ENCODE data around the gene ITGA11.

The ITGA11 gene

GRCh38 chr15:68460166-68460565 is 28.2 kb upstream of the ITGA11 start:
- TF ChIP-seq ZFP3 (CRISPR knock-in tag; IDR thresholded peaks at IDR 0.05) (no peak), ISL1 (CRISPR knock-in tag; IDR thresholded peaks at IDR 0.05) (no peak), SNAI2 (CRISPR knock-in tag; IDR thresholded peaks at IDR 0.05) (no peak), CREB5 (CRISPR knock-in tag; IDR thresholded peaks at IDR 0.05; ENCODE audit: low read depth) (no peak), TOX (CRISPR knock-in tag; IDR thresholded peaks at IDR 0.05; ENCODE audit: borderline replicate concordance) (no peak), ZNF565 (CRISPR knock-in tag; conservative IDR thresholded peaks at IDR 0.05; ENCODE audit: low read depth) (no peak), ZNF8 (CRISPR knock-in tag; IDR thresholded peaks at IDR 0.05) (no peak), ARNTL (CRISPR knock-in tag; IDR thresholded peaks at IDR 0.05; ENCODE audit: borderline replicate concordance, low read depth) (no peak), ZNF70 (CRISPR knock-in tag; IDR thresholded peaks at IDR 0.05) (no peak), CSDC2 (CRISPR knock-in tag; IDR thresholded peaks at IDR 0.05) (no peak), CSRNP3 (CRISPR knock-in tag; IDR thresholded peaks at IDR 0.05) (no peak), ZC3H10 (CRISPR knock-in tag; IDR thresholded peaks at IDR 0.05) (no peak), GLIS3 (CRISPR knock-in tag; IDR thresholded peaks at IDR 0.05) (no peak)

GRCh38 chr15:68450192-68450591 is 18.2 kb upstream of the ITGA11 start:
- no peak for TF ChIP-seq OSR1 (CRISPR knock-in tag; IDR thresholded peaks at IDR 0.05)
- no peak for ATAC-seq

More at GRCh38 chr15:68460166-68460565, 28.2 kb upstream of the ITGA11 start:
- ATAC-seq = no peak

GRCh38 chr15:68449389-68449788 is 17.4 kb upstream of the ITGA11 start:
- no peak for TF ChIP-seq PPARA (CRISPR knock-in tag; IDR thresholded peaks at IDR 0.05; ENCODE audit: borderline replicate concordance)
- no peak for TF ChIP-seq PATZ1 (CRISPR knock-in tag; IDR thresholded peaks at IDR 0.05; ENCODE audit: borderline replicate concordance)
- TF ChIP-seq TOX (CRISPR knock-in tag; IDR thresholded peaks at IDR 0.05; ENCODE audit: borderline replicate concordance) = no peak
- TF ChIP-seq SNAI2 (CRISPR knock-in tag; IDR thresholded peaks at IDR 0.05) = no peak
- no peak for TF ChIP-seq OSR1 (CRISPR knock-in tag; IDR thresholded peaks at IDR 0.05)
- TF ChIP-seq CSDC2 (CRISPR knock-in tag; IDR thresholded peaks at IDR 0.05) = no peak
- no peak for TF ChIP-seq TCF4 (CRISPR knock-in tag; IDR thresholded peaks at IDR 0.05; ENCODE audit: borderline replicate concordance)
- no peak for TF ChIP-seq ZNF565 (CRISPR knock-in tag; conservative IDR thresholded peaks at IDR 0.05; ENCODE audit: low read depth)
- TF ChIP-seq ZFP30 (CRISPR knock-in tag; IDR thresholded peaks at IDR 0.05) = no peak
- no peak for TF ChIP-seq ISL1 (CRISPR knock-in tag; IDR thresholded peaks at IDR 0.05)
- TF ChIP-seq CREB5 (CRISPR knock-in tag; IDR thresholded peaks at IDR 0.05; ENCODE audit: low read depth) = no peak
- no peak for TF ChIP-seq BACH2 (CRISPR knock-in tag; IDR thresholded peaks at IDR 0.05; ENCODE audit: borderline replicate concordance)
- TF ChIP-seq GLIS3 (CRISPR knock-in tag; IDR thresholded peaks at IDR 0.05) = no peak
- no peak for TF ChIP-seq ZNF70 (CRISPR knock-in tag; IDR thresholded peaks at IDR 0.05)
- no peak for ATAC-seq

- no peak for ATAC-seq
- TF ChIP-seq TSHZ2 (CRISPR knock-in tag; IDR thresholded peaks at IDR 0.05) (no peak), GLIS3 (CRISPR knock-in tag; IDR thresholded peaks at IDR 0.05) (no peak), PATZ1 (CRISPR knock-in tag; IDR thresholded peaks at IDR 0.05; ENCODE audit: borderline replicate concordance) (no peak), PPARA (CRISPR knock-in tag; IDR thresholded peaks at IDR 0.05; ENCODE audit: borderline replicate concordance) (no peak), CREB5 (CRISPR knock-in tag; IDR thresholded peaks at IDR 0.05; ENCODE audit: low read depth) (no peak), OSR1 (CRISPR knock-in tag; IDR thresholded peaks at IDR 0.05) (no peak), ISL1 (CRISPR knock-in tag; IDR thresholded peaks at IDR 0.05) (no peak), TOX (CRISPR knock-in tag; IDR thresholded peaks at IDR 0.05; ENCODE audit: borderline replicate concordance) (no peak), ZNF70 (CRISPR knock-in tag; IDR thresholded peaks at IDR 0.05) (no peak), ZNF565 (CRISPR knock-in tag; conservative IDR thresholded peaks at IDR 0.05; ENCODE audit: low read depth) (no peak)
Measured at GRCh38 chr15:68447976-68448755, 16.2 kb upstream of the ITGA11 start.

Measured in SK-N-SH treated with all-trans-retinoic acid at 6 μM for 48 hours (cell line).